Kidney epithelial cell (primary cell): ENCODE measurements around the gene EMILIN2. TPM values are rescaled to one million over a fixed set of nuclear protein-coding genes. Genes with fewer than 3 reads are reported as not detected.
"Not testable (repeated sequence)": the region's sequence is repeated elsewhere in the genome, so short reads cannot be mapped to it uniquely, and the experiment has no call there.

Experiments
- DNase-seq: peaks from one replicate; pipeline ENCODE4 v3.0.0-alpha.2; 2010; ENCODE audit warnings: low read depth
- H3K27me3 ChIP-seq: 2 replicates; pipeline ENCODE4 v1.6.0; 2011; ENCODE audit warnings: low read length; ENCODE audit not compliant: control insufficient read depth, insufficient read depth
- H3K36me3 ChIP-seq: 2 replicates; pipeline ENCODE4 v1.5.1; 2011; ENCODE audit warnings: low read length; ENCODE audit not compliant: control insufficient read depth, insufficient read depth
- H3K4me3 ChIP-seq: 2 replicates; pipeline ENCODE4 v1.5.1; 2011; ENCODE audit warnings: low read depth, mild to moderate bottlenecking, control low read depth, low read length
- total RNA-seq: library from RNA; depleted of rRNA; stranded (reverse); fragments of >200 nt; gene quantifications from 2 replicates; pipeline ENCODE4 v1.2.3, GENCODE V29; 2015
- TF ChIP-seq, protein P1 (sequence below): IDR thresholded peaks from 2 replicates; pipeline ENCODE4 v1.5.1; 2011; ENCODE audit warnings: mild to moderate bottlenecking, moderate library complexity, low read length, control low read depth, inconsistent platforms; ENCODE audit not compliant: insufficient read depth, poor library complexity, severe bottlenecking

Gene EMILIN2
- total RNA-seq, 1 donor from 2014 or later: 27.0 TPM

DNA sequence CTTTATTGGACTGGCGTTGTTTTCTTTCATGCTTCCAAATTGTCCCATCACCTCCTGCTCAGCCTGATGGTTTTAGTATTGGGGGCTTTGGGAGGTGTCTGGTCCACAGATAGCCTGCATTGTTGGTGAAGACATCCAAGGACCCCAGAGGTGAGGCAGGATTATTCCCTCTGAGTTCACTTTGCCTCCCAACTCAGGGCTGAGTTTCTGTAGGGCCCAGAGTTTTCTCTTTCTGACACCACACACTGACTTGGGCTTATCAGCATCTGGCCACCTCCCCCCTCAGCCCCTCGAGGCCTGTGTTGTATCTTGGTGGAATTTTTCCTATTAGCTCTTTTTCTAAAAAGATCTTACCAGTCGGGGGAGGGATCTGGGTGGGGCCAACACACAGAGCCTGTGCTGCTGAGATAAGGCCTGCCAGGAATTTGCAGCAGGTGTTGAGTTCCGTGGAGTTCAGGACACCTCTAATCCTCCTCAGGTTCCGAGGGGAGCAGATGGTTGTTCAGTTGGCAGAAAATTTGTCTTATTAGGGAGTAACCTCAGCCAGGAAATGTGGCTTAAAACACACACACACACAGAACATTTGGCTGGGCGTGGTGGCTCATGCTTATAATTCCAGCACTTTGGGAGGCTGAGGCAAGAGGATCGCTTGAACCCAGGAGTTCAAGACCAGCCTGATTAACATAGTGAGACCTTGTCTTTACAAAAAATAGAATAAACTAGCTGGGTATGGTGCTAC, 7.3 kb downstream of the EMILIN2 start:
- TF ChIP-seq, protein P1, sequence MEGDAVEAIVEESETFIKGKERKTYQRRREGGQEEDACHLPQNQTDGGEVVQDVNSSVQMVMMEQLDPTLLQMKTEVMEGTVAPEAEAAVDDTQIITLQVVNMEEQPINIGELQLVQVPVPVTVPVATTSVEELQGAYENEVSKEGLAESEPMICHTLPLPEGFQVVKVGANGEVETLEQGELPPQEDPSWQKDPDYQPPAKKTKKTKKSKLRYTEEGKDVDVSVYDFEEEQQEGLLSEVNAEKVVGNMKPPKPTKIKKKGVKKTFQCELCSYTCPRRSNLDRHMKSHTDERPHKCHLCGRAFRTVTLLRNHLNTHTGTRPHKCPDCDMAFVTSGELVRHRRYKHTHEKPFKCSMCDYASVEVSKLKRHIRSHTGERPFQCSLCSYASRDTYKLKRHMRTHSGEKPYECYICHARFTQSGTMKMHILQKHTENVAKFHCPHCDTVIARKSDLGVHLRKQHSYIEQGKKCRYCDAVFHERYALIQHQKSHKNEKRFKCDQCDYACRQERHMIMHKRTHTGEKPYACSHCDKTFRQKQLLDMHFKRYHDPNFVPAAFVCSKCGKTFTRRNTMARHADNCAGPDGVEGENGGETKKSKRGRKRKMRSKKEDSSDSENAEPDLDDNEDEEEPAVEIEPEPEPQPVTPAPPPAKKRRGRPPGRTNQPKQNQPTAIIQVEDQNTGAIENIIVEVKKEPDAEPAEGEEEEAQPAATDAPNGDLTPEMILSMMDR: no peak
- Histone ChIP-seq H3K4me3 (no peak overlapping the region), H3K36me3 (no peaks in the 10 kb centered on the region), H3K27me3 (peaks cover 3% of the 10 kb centered on the region)
- DNase-seq: no peak

DNA sequence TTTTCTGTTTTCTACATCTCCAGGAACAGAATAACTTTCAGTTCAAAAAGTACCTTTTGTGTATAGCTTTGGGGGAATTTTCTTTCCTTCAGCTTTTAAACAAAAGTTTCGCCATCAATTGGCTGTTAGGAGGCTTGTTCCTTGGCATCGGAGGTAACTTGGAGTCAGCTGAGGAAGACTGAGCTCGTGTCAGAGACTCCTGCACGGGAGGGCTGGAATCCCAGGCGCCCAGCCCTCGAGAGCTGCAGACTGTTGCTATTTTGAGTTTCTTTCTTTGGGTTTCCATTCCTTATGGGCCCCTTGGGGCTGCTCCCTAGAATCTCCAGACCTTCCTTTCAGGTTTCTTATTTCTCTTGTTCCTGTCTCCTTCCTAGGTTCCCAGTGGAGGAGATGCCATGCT, 8.1 kb downstream of the EMILIN2 start:
- Histone ChIP-seq H3K4me3 (no peak overlapping the region), H3K36me3 (no peaks in the 10 kb centered on the region), H3K27me3 (peaks cover 3% of the 10 kb centered on the region)
- DNase-seq: no peak
- TF ChIP-seq, protein P1: no peak

DNA sequence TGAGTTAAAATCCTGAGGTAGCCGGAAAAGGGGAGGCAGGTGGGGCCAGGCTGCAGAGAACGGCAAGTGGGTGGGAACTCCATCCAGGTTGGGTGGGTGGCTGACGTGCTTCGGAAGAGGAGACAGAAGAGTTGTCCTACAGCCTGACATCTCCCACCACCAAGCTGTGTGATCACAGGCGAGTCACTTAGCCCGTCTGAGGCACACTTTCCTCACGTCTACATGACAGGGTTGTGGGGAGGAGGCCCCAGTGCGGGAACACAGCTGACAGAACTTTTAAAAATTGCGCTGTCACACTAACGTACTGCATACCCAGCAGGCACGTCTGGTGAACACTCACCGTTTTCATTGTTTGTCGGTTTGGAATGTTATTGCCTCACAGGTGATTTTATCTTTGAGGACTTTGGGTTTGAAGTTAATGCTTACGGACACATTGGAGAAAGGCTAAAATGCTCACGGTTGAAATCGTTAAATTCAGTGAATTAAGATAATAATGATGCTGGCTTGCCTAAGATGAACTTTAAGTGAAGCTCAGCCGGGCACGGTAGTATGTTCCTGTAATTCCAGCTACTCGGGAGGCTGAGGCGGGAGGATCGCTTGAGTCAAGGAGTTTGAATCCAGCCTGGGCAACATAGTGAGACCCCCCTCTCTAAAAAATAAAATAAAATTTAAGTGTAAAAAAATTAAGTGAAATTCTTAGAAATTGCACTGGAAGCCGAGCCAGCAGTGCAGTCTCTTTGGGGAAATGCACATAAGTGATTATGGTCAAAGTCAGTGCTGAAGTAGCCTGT, 8.9 kb downstream of the EMILIN2 start:
- Histone ChIP-seq H3K4me3 (no peak overlapping the region), H3K36me3 (no peaks in the 10 kb centered on the region), H3K27me3 (peaks cover 3% of the 10 kb centered on the region)
- no peak for DNase-seq
- TF ChIP-seq, protein P1: no peak

- Histone ChIP-seq H3K36me3 (no peaks in the 10 kb centered on the region), H3K27me3 (peaks cover 3% of the 10 kb centered on the region), H3K4me3 (no peak overlapping the region)
- TF ChIP-seq, protein P1: no peak
- DNase-seq: no peak
These were observed 9.9 kb downstream of the EMILIN2 start for GRCh38 chr18:2856547-2857170.

GRCh38 chr18:2857491-2858131, 10.8 kb downstream of the EMILIN2 start:
- no peaks in the 10 kb centered on the region for H3K36me3 ChIP-seq
- TF ChIP-seq, protein P1: no peak
- no peak for DNase-seq
- no peak overlapping the region for H3K4me3 ChIP-seq
- H3K27me3 ChIP-seq: peaks cover 3% of the 10 kb centered on the region

- H3K4me3 ChIP-seq, H3K36me3 ChIP-seq, H3K27me3 ChIP-seq, DNase-seq: not testable (repeated sequence)
These were observed 13.6 kb downstream of the EMILIN2 start for GRCh38 chr18:2860397-2860796.

- DNase-seq: not testable (repeated sequence)
These were observed 17.2 kb downstream of the EMILIN2 start for GRCh38 chr18:2863997-2864396.

GRCh38 chr18:2866465-2866864, 19.7 kb downstream of the EMILIN2 start:
- not testable (repeated sequence) for H3K4me3 ChIP-seq, H3K36me3 ChIP-seq, H3K27me3 ChIP-seq, DNase-seq

More at GRCh38 chr18:2863997-2864396, 17.2 kb downstream of the EMILIN2 start:
- H3K36me3 ChIP-seq, H3K27me3 ChIP-seq, H3K4me3 ChIP-seq: not testable (repeated sequence)
